ENCODE results near the gene TMEM154.

GRCh38 chr4:152705903-152706302 lies 26.1 kb upstream of the TMEM154 start:
- TF ChIP-seq CTCF (IDR thresholded peaks at IDR 0.05) (no peak), POLR2A (IDR thresholded peaks at IDR 0.05) (no peak)
